Endothelial cell of umbilical vein (primary cell): ENCODE measurements around the gene RNF227. TPM values are rescaled to one million over a fixed set of nuclear protein-coding genes. Genes with fewer than 3 reads are reported as not detected.

ENCODE experiments used
- BruUV-seq: library from RNA; stranded (reverse); fragments of 400-500 nt; replicated peaks from 2 replicates; lab custom pipeline; 2021; lab: Mats Ljungman, UMichigan
- CTCF ChIA-PET: fragments of 300-600, 350-600 bp; sonication (Branson Sonifier 250); formaldehyde crosslinking; loops from one replicate; lab custom pipeline; 2021; ENCODE audit warnings: antibody characterized with exemption, inconsistent platforms; lab: Charles Lee
- POLR2A ChIA-PET: fragments of 300-600, 350-600 bp; sonication (Branson Sonifier 250); formaldehyde crosslinking; loops from one replicate; lab custom pipeline; 2021; ENCODE audit warnings: antibody characterized with exemption, inconsistent platforms; lab: Charles Lee
- DNase-seq: peaks from one replicate; pipeline ENCODE4 v3.0.0-alpha.2; 2011; ENCODE audit warnings: low read depth, low spot score
- FAIRE-seq: peaks from 2 replicates; lab custom pipeline; 2011; peaks lifted over from hg19 to GRCh38; lab: Jason Lieb, UNC
- H2AFZ ChIP-seq: 2 replicates; pipeline ENCODE4 v1.6.0; 2012; ENCODE audit warnings: low read depth, low read length, control low read depth, inconsistent platforms
- H3K27ac ChIP-seq: 2 replicates; pipeline ENCODE4 v1.5.1; 2011; ENCODE audit warnings: low read depth, mild to moderate bottlenecking, control low read depth, low read length, moderate library complexity; ENCODE audit not compliant: insufficient read depth
- H3K27me3 ChIP-seq, 2 experiments: 2 replicates each; pipeline versions ENCODE4 v1.6.0 to v1.6.1; 2011; ENCODE audit warnings: low read length in 2 of 2, mixed read lengths in 1 of 2; ENCODE audit not compliant: control insufficient read depth in 2 of 2, insufficient read depth in 2 of 2
- H3K36me3 ChIP-seq, 2 experiments: 2 replicates in 1 of 2; 3 replicates in 1 of 2; pipeline ENCODE4 v1.5.1; 2011; ENCODE audit warnings: low read length in 2 of 2, mild to moderate bottlenecking in 1 of 2, moderate library complexity in 1 of 2; ENCODE audit not compliant: control insufficient read depth in 2 of 2, insufficient read depth in 2 of 2; ENCODE audit errors: extremely low read depth in 1 of 2
- H3K4me1 ChIP-seq: 3 replicates; pipeline ENCODE4 v1.5.1; 2011; ENCODE audit warnings: mild to moderate bottlenecking, low read length; ENCODE audit not compliant: control insufficient read depth, insufficient read depth; ENCODE audit errors: extremely low read depth
- H3K4me2 ChIP-seq: 2 replicates; pipeline ENCODE4 v1.6.1; 2011; ENCODE audit warnings: low read length, control low read depth, mixed read lengths; ENCODE audit not compliant: insufficient read depth
- H3K4me3 ChIP-seq, 3 experiments: fragments of 200-600 bp in 1 of 3; sonication (generic), shearing (Covaris generic) in 1 of 3; replicated peaks in 1 of 3; 2 replicates each; pipeline ENCODE4 v1.5.1; 2011 to 2016; ENCODE audit warnings: control low read depth in 3 of 3, low read length in 3 of 3, mild to moderate bottlenecking in 2 of 3, inconsistent platforms in 1 of 3, low read depth in 1 of 3, moderate library complexity in 1 of 3; ENCODE audit not compliant: insufficient read depth in 1 of 3
- H3K79me2 ChIP-seq: 2 replicates; pipeline ENCODE4 v1.6.0; 2012; ENCODE audit warnings: low read length, inconsistent platforms; ENCODE audit not compliant: control insufficient read depth, insufficient read depth
- H3K9ac ChIP-seq: replicated peaks from 2 replicates; pipeline ENCODE3; 2011; ENCODE audit warnings: low read length, control low read depth; ENCODE audit not compliant: insufficient read depth; ENCODE audit errors: extremely low read depth
- H3K9me1 ChIP-seq: replicated peaks from 3 replicates; pipeline ENCODE4 v1.6.0; 2011; ENCODE audit warnings: mild to moderate bottlenecking, low read length; ENCODE audit not compliant: control insufficient read depth, insufficient read depth; ENCODE audit errors: extremely low read depth
- H3K9me3 ChIP-seq: replicated peaks from 2 replicates; pipeline ENCODE4 v1.5.1; 2012; ENCODE audit warnings: low read length, inconsistent platforms; ENCODE audit not compliant: control insufficient read depth, insufficient read depth
- H4K20me1 ChIP-seq: replicated peaks from 2 replicates; pipeline ENCODE3; 2011; ENCODE audit warnings: mild to moderate bottlenecking, low read length; ENCODE audit not compliant: control insufficient read depth, insufficient read depth; ENCODE audit errors: extremely low read depth
- EZH2 ChIP-seq: IDR thresholded peaks from 2 replicates; pipeline ENCODE4 v1.6.1; 2012; ENCODE audit warnings: borderline replicate concordance, low read depth, mild to moderate bottlenecking, moderate library complexity, low read length, inconsistent platforms; ENCODE audit not compliant: severe bottlenecking
- FOS ChIP-seq: IDR thresholded peaks from 2 replicates; pipeline ENCODE4 v1.6.1; 2011; ENCODE audit warnings: mild to moderate bottlenecking, low read length, moderate library complexity, borderline replicate concordance; ENCODE audit not compliant: insufficient read depth
- GATA2 ChIP-seq: IDR thresholded peaks from 2 replicates; pipeline ENCODE4 v1.7.0; 2011; ENCODE audit warnings: low read depth, mild to moderate bottlenecking, moderate library complexity, mixed read lengths, low read length; ENCODE audit not compliant: insufficient read length, insufficient read depth
- JUN ChIP-seq: IDR thresholded peaks from 2 replicates; pipeline ENCODE4 v1.6.1; 2011; ENCODE audit warnings: borderline replicate concordance, low read depth; ENCODE audit not compliant: insufficient read length, insufficient read depth
- MYC ChIP-seq: IDR thresholded peaks from one replicate; pipeline ENCODE4 v1.6.1; 2011; ENCODE audit warnings: mild to moderate bottlenecking, low read depth, low read length
- POLR2A ChIP-seq: IDR thresholded peaks from 2 replicates; pipeline ENCODE4 v1.6.1; 2012; ENCODE audit warnings: low read depth, mild to moderate bottlenecking, control low read depth, low read length
- POLR2AphosphoS5 ChIP-seq: IDR thresholded peaks from 2 replicates; pipeline ENCODE4 v1.6.1; 2012; ENCODE audit warnings: low read depth, mild to moderate bottlenecking, control low read depth, low read length, moderate library complexity; ENCODE audit not compliant: insufficient read depth
- dilution Hi-C: fragments of 300-500 bp; cut with MboI; formaldehyde crosslinking; loops from one replicate; pipeline ENCODE4 v1.15.0; 2019; ENCODE audit warnings: low sequenced_read_pairs; ENCODE audit not compliant: extremely low pct_ligation_motif_present
- intact Hi-C: fragments of 100-400 bp; cut with micrococcal nuclease; formaldehyde crosslinking; loops from one replicate; pipeline ENCODE4 v1.10.0; 2022
- polyA plus RNA-seq, 4 experiments: library from polyadenylated mRNA; depleted of rRNA in 3 of 4; stranded (reverse) in 3 of 4; unstranded in 1 of 4; fragments of >200 nt; gene quantifications; 2 replicates each; pipeline versions ENCODE4 v1.2.1 to v1.2.3, GENCODE V29; 2011 to 2012; ENCODE audit warnings: missing spikeins in 1 of 4
- total RNA-seq: library from RNA; stranded (reverse); gene quantifications from 2 replicates; pipeline ENCODE4 v1.2.3, GENCODE V29; 2021
- TF ChIP-seq, protein P1 (sequence below): IDR thresholded peaks from 2 replicates; pipeline ENCODE4 v1.6.1; 2011; ENCODE audit not compliant: insufficient read depth, insufficient read length
- TF ChIP-seq, protein P2 (sequence below), 2 donors: IDR thresholded peaks; 1 replicate in 1 of 2; 2 replicates in 1 of 2; pipeline ENCODE4 v1.5.1; 2011; ENCODE audit warnings: low read length in 2 of 2, mild to moderate bottlenecking in 2 of 2, moderate library complexity in 2 of 2, control low read depth in 1 of 2, inconsistent platforms in 1 of 2, low read depth in 1 of 2; ENCODE audit not compliant: insufficient read depth in 1 of 2; ENCODE audit errors: extremely low read depth in 1 of 2

RNF227 gene
- total and polyA plus RNA-seq, 2 donors (not counting 3 experiments of a cell fraction or from before 2014, with no cell fraction given) = 0.58 to 0.76 TPM

DNA sequence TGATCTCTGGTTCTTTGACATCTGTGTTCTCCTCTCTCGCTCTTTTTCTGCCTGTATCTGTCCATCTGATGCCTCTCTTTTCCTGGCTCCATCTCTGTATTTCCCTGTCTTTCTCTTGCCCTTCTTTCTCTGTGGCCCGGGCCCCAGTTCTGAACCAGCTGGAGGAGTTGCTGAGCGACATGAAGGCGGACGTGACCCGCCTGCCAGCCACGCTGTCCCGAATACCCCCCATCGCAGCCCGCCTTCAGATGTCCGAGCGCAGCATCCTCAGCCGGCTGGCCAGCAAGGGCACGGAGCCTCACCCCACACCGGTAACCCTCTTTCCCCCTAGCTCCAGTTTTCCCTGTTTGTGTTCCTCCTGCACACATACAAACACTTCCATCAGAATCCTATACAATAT, 5.8 kb downstream of the RNF227 start:
- H3K9ac ChIP-seq = no peak overlapping the region
- peaks cover 3% of the 10 kb centered on the region for H3K4me1 ChIP-seq
- TF ChIP-seq POLR2A (no peak), JUN (no peak), GATA2 (no peak), FOS (no peak), EZH2 (no peak), POLR2AphosphoS5 (no peak), MYC (no peak)
- TF ChIP-seq, protein P1, sequence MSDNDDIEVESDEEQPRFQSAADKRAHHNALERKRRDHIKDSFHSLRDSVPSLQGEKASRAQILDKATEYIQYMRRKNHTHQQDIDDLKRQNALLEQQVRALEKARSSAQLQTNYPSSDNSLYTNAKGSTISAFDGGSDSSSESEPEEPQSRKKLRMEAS = no peak
- TF ChIP-seq, protein P2, sequence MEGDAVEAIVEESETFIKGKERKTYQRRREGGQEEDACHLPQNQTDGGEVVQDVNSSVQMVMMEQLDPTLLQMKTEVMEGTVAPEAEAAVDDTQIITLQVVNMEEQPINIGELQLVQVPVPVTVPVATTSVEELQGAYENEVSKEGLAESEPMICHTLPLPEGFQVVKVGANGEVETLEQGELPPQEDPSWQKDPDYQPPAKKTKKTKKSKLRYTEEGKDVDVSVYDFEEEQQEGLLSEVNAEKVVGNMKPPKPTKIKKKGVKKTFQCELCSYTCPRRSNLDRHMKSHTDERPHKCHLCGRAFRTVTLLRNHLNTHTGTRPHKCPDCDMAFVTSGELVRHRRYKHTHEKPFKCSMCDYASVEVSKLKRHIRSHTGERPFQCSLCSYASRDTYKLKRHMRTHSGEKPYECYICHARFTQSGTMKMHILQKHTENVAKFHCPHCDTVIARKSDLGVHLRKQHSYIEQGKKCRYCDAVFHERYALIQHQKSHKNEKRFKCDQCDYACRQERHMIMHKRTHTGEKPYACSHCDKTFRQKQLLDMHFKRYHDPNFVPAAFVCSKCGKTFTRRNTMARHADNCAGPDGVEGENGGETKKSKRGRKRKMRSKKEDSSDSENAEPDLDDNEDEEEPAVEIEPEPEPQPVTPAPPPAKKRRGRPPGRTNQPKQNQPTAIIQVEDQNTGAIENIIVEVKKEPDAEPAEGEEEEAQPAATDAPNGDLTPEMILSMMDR (IDR thresholded peaks at IDR 0.05; ENCODE audit: extremely low read depth in 1 of 2, insufficient read depth in 1 of 2, low read depth in 1 of 2, low read length in 2 of 2) = no peak
- FAIRE-seq (no peak), DNase-seq (no peak)
- H3K9me3 ChIP-seq = no peaks in the 10 kb centered on the region
- no peaks in the 10 kb centered on the region for H4K20me1 ChIP-seq
- no TSS peak for BruUV-seq
- H2AFZ ChIP-seq = no peak overlapping the region
- dilution Hi-C loops = no loop called here
- H3K9me1 ChIP-seq = no peaks in the 10 kb centered on the region
- no peak overlapping the region for H3K27ac ChIP-seq
- ChIA-PET CTCF (interaction anchor here (0.6 to 2.3 kb wide), 3 partner anchors 72 to 80 kb away, joined by 3 to 8 read pairs (median 3); no protein-coding TSS in a partner anchor), POLR2A (no interaction called here)
- H3K79me2 ChIP-seq = no peaks in the 10 kb centered on the region
- H3K4me2 ChIP-seq = no peak overlapping the region
- no peak overlapping the region for H3K4me3 ChIP-seq
- intact Hi-C loops = no loop called here
- peaks cover 11 to 66% of the 10 kb centered on the region in 2 experiments for H3K36me3 ChIP-seq
- H3K27me3 ChIP-seq = no peaks in the 10 kb centered on the region
